ENCODE results near the gene IL1RAP. TPM values are rescaled to one million over a fixed set of nuclear protein-coding genes. Genes with fewer than 3 reads are reported as not detected.

IL1RAP gene
- total and polyA plus RNA-seq, 4 donors = 15.4 to 26.7 (median 21.4) TPM

- no peaks in the 10 kb centered on the region for H3K4me1 ChIP-seq (ENCODE audit: control insufficient read depth, insufficient read depth, low read length)
These were observed 166.8 kb downstream of the IL1RAP start for GRCh38 chr3:190680691-190681090.

GRCh38 chr3:190684776-190685175 is 170.9 kb downstream of the IL1RAP start:
- no peaks in the 10 kb centered on the region for H3K4me1 ChIP-seq (ENCODE audit: control insufficient read depth, insufficient read depth, low read length)
- no peaks in the 10 kb centered on the region for H3K27me3 ChIP-seq (ENCODE audit: control insufficient read depth, insufficient read depth, low read length)
- H3K27ac ChIP-seq (ENCODE audit: low read depth, low read length) = no peak overlapping the region
- no peaks in the 10 kb centered on the region for H3K9me3 ChIP-seq (ENCODE audit: control insufficient read depth, insufficient read depth, low read length)
- H3K36me3 ChIP-seq (ENCODE audit: control insufficient read depth, insufficient read depth, low read length) = no peaks in the 10 kb centered on the region
- no peak for DNase-seq (ENCODE audit: low read depth in 4 of 6, low spot score in 6 of 6)
- WGBS (ENCODE audit: insufficient coverage) = no CpG with 5 or more reads among the region's 7 CpGs
- H3K4me3 ChIP-seq (ENCODE audit: low read depth, low read length) = no peak overlapping the region

More at GRCh38 chr3:190680691-190681090, 166.8 kb downstream of the IL1RAP start:
- H3K27me3 ChIP-seq (ENCODE audit: control insufficient read depth, insufficient read depth, low read length) = no peaks in the 10 kb centered on the region
- no peak overlapping the region for H3K27ac ChIP-seq (ENCODE audit: low read depth, low read length)
- H3K36me3 ChIP-seq (ENCODE audit: control insufficient read depth, insufficient read depth, low read length) = no peaks in the 10 kb centered on the region
- no peaks in the 10 kb centered on the region for H3K9me3 ChIP-seq (ENCODE audit: control insufficient read depth, insufficient read depth, low read length)
- H3K4me3 ChIP-seq (ENCODE audit: low read depth, low read length) = no peak overlapping the region
- no peak for DNase-seq (ENCODE audit: low read depth in 4 of 6, low spot score in 6 of 6)
- 91% methylated on average over 4 of the region's 5 CpGs for WGBS (ENCODE audit: insufficient coverage)

DNA sequence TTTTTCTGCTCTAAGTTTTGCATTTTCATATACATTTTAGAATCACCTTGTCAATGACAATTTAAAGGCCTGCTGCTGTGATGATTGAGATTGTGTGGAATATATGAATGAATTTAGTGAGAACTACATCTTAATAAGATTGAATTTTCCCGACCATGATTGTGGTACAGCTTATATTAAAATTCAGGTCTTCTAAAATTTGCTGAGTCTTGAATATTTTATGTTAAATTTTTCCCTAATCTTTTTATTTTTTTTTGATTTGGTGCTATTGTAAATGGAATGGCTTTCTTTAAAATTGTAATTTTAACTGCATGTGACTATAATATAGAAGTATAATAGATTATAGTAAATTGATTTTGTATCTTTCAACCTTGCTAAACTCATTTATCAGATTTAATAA is 172.1 kb downstream of the IL1RAP start:
- H3K4me3 ChIP-seq (ENCODE audit: low read depth, low read length) = no peak overlapping the region
- H3K27me3 ChIP-seq (ENCODE audit: control insufficient read depth, insufficient read depth, low read length) = no peaks in the 10 kb centered on the region
- no peak overlapping the region for H3K27ac ChIP-seq (ENCODE audit: low read depth, low read length)
- no peak for DNase-seq (ENCODE audit: low read depth in 4 of 6, low spot score in 6 of 6)
- no peaks in the 10 kb centered on the region for H3K9me3 ChIP-seq (ENCODE audit: control insufficient read depth, insufficient read depth, low read length)
- no peaks in the 10 kb centered on the region for H3K36me3 ChIP-seq (ENCODE audit: control insufficient read depth, insufficient read depth, low read length)
- no peaks in the 10 kb centered on the region for H3K4me1 ChIP-seq (ENCODE audit: control insufficient read depth, insufficient read depth, low read length)
- WGBS (ENCODE audit: insufficient coverage) = no CpG with 5 or more reads among the region's 1 CpG

DNA sequence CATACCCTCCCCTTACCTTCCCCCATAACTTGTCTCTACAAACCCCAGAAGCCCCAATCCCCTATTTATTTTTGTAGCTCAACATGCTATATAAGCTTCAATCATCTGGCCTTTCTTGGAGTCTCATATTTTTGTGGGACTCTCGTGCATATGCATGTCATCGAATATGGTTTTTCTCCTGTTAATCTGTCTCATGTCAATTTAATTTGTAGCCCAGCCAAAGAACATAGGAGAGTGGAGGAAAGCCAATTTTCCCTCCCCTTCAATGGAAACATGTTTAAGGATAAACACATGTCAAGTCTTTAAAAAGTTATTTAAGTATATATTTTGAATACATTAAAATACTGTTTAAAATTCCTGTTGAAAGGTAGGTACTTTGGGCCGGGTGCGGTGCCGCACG is 176.4 kb downstream of the IL1RAP start:
- DNase-seq (ENCODE audit: low read depth in 4 of 6, low spot score in 6 of 6) = peak in 1 of 6 donors; percentile 38

DNA sequence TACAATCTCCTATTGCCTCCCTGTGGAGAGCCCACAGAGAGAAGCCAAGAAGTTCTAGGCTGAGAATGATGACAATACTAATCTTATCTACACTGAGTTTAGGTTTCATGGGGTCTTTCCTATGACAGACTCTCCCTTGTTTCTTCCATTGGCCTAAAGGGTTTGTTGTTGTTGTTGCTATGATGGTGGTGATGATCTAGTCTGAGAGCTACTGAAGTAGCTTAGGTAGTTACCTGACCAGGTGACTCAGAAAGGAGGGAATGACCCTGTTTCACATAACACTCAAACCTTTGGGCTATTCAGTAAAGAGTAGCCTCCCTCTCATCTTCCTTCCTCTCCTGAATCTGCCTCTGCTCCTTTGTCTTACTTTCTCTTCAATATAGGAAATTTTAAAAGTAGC is 178.4 kb downstream of the IL1RAP start:
- Histone ChIP-seq H3K4me3 (ENCODE audit: low read depth, low read length) (no peak overlapping the region), H3K9me3 (ENCODE audit: control insufficient read depth, insufficient read depth, low read length) (no peaks in the 10 kb centered on the region), H3K4me1 (ENCODE audit: control insufficient read depth, insufficient read depth, low read length) (no peaks in the 10 kb centered on the region), H3K27me3 (ENCODE audit: control insufficient read depth, insufficient read depth, low read length) (no peaks in the 10 kb centered on the region), H3K36me3 (ENCODE audit: control insufficient read depth, insufficient read depth, low read length) (no peaks in the 10 kb centered on the region), H3K27ac (ENCODE audit: low read depth, low read length) (no peak overlapping the region)
- DNase-seq (ENCODE audit: low read depth in 4 of 6, low spot score in 6 of 6) = no peak

More for the DNA sequence above, 176.4 kb downstream of the IL1RAP start:
- H3K27me3 ChIP-seq (ENCODE audit: control insufficient read depth, insufficient read depth, low read length) = no peaks in the 10 kb centered on the region
- no peak overlapping the region for H3K27ac ChIP-seq (ENCODE audit: low read depth, low read length)
- H3K9me3 ChIP-seq (ENCODE audit: control insufficient read depth, insufficient read depth, low read length) = no peaks in the 10 kb centered on the region
- no peaks in the 10 kb centered on the region for H3K4me1 ChIP-seq (ENCODE audit: control insufficient read depth, insufficient read depth, low read length)
- no CpG with 5 or more reads among the region's 6 CpGs for WGBS (ENCODE audit: insufficient coverage)
- no peak overlapping the region for H3K4me3 ChIP-seq (ENCODE audit: low read depth, low read length)
- H3K36me3 ChIP-seq (ENCODE audit: control insufficient read depth, insufficient read depth, low read length) = no peaks in the 10 kb centered on the region

GRCh38 chr3:190694335-190695001 is 180.6 kb downstream of the IL1RAP start:
- H3K4me3 ChIP-seq (ENCODE audit: low read depth, low read length) = no peak overlapping the region
- DNase-seq (ENCODE audit: low read depth in 4 of 6, low spot score in 6 of 6) = no peak
- no peaks in the 10 kb centered on the region for H3K4me1 ChIP-seq (ENCODE audit: control insufficient read depth, insufficient read depth, low read length)
- no peaks in the 10 kb centered on the region for H3K9me3 ChIP-seq (ENCODE audit: control insufficient read depth, insufficient read depth, low read length)
- no peak overlapping the region for H3K27ac ChIP-seq (ENCODE audit: low read depth, low read length)
- H3K36me3 ChIP-seq (ENCODE audit: control insufficient read depth, insufficient read depth, low read length) = no peaks in the 10 kb centered on the region
- no CpG with 5 or more reads among the region's 3 CpGs for whole genome bisulfite sequencing (ENCODE audit: insufficient coverage)
- no peaks in the 10 kb centered on the region for H3K27me3 ChIP-seq (ENCODE audit: control insufficient read depth, insufficient read depth, low read length)

- H3K27me3 ChIP-seq (ENCODE audit: control insufficient read depth, insufficient read depth, low read length) = no peaks in the 10 kb centered on the region
- no peaks in the 10 kb centered on the region for H3K36me3 ChIP-seq (ENCODE audit: control insufficient read depth, insufficient read depth, low read length)
- H3K9me3 ChIP-seq (ENCODE audit: control insufficient read depth, insufficient read depth, low read length) = no peaks in the 10 kb centered on the region
- no peak overlapping the region for H3K4me3 ChIP-seq (ENCODE audit: low read depth, low read length)
- H3K4me1 ChIP-seq (ENCODE audit: control insufficient read depth, insufficient read depth, low read length) = no peaks in the 10 kb centered on the region
- no peak for DNase-seq (ENCODE audit: low read depth in 4 of 6, low spot score in 6 of 6)
- no CpG with 5 or more reads among the region's 1 CpG for WGBS (ENCODE audit: insufficient coverage)
- H3K27ac ChIP-seq (ENCODE audit: low read depth, low read length) = no peak overlapping the region
These were observed 181.3 kb downstream of the IL1RAP start for GRCh38 chr3:190695225-190695624.

DNA sequence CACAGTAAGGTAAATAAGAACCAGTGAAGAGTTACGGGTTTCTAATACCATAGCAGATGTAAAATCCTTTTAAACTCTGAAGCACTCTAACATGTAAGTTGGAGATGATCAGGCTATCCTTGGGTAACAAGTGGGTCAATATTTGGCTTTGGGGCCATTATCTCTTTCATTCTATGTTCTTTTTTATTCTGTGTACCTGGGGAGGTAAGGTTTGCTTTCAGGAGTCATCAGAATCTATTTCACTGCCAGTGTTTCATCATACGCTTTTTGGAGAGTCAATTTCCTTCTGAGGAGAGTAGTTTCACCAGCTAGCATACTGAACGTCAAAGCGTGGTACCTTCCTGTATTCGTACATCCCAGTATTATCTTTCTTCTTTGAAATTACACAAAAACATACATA is 182.1 kb downstream of the IL1RAP start:
- H3K4me3 ChIP-seq (ENCODE audit: low read depth, low read length) = no peak overlapping the region
- no peaks in the 10 kb centered on the region for H3K27me3 ChIP-seq (ENCODE audit: control insufficient read depth, insufficient read depth, low read length)
- no peaks in the 10 kb centered on the region for H3K36me3 ChIP-seq (ENCODE audit: control insufficient read depth, insufficient read depth, low read length)
- H3K9me3 ChIP-seq (ENCODE audit: control insufficient read depth, insufficient read depth, low read length) = no peaks in the 10 kb centered on the region
- WGBS (ENCODE audit: insufficient coverage) = no CpG with 5 or more reads among the region's 5 CpGs
- H3K27ac ChIP-seq (ENCODE audit: low read depth, low read length) = no peak overlapping the region
- no peaks in the 10 kb centered on the region for H3K4me1 ChIP-seq (ENCODE audit: control insufficient read depth, insufficient read depth, low read length)
- DNase-seq (ENCODE audit: low read depth in 4 of 6, low spot score in 6 of 6) = no peak

DNA sequence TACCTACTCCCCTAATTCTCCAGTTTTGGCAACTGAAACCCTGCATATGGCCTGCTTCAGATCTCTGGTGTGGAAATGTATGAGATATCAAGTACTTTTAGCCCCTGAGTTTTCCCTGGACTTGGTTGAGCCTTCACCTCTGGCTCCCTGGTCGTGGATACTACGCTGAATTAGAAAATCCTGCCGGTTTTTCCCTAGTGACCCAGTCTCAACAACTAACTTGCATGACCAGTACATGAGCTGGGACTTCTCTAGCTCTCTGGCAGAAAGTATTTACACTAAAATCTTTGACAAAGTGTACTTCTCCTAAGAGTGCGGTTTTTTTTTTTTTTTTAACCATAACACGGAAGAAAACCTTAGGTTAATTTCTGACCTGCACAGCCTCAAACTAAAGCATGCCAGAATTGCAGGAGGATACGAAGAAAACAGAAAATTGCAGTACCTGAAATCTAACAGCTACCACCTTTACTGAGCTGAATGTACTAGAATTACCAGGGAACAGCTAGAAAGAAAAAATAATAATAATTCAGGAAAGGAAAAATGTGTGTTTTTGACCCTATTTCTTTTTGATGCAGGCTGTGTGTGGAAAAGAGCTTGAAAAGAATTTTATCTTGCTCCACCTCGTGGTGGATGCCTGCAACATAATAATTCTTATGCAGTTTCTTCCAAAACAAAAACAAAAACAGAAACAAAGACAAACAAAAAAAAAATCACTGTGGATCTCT is 183.1 kb downstream of the IL1RAP start:
- WGBS (ENCODE audit: insufficient coverage) = 76% methylated on average over 4 of the region's 7 CpGs
- no peaks in the 10 kb centered on the region for H3K4me1 ChIP-seq (ENCODE audit: control insufficient read depth, insufficient read depth, low read length)
- H3K27me3 ChIP-seq (ENCODE audit: control insufficient read depth, insufficient read depth, low read length) = no peaks in the 10 kb centered on the region
- H3K9me3 ChIP-seq (ENCODE audit: control insufficient read depth, insufficient read depth, low read length) = no peaks in the 10 kb centered on the region
- DNase-seq (ENCODE audit: low read depth in 4 of 6, low spot score in 6 of 6) = peak in 5 of 6 donors; percentile 28 to 90 (median 38)
- no peak overlapping the region for H3K27ac ChIP-seq (ENCODE audit: low read depth, low read length)
- no peak overlapping the region for H3K4me3 ChIP-seq (ENCODE audit: low read depth, low read length)
- H3K36me3 ChIP-seq (ENCODE audit: control insufficient read depth, insufficient read depth, low read length) = no peaks in the 10 kb centered on the region

DNA sequence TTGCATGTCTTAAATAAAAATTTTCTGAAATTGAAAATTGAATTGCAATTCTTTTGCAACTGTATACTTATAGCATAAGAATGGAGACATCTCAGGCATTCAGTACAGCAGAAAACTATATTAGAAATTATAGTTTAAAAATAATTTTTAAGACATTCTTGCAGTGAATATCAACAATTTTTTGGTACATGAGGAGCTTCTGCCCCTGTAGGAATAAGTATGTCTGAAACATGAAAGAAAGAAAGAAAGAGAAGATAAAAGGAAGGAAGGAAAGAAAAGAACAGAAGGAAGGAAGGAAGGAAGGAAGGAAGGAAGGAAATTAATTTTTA is 183.6 kb downstream of the IL1RAP start:
- no peak for DNase-seq (ENCODE audit: low read depth in 4 of 6, low spot score in 6 of 6)
- H3K4me3 ChIP-seq (ENCODE audit: low read depth, low read length) = no peak overlapping the region
- H3K27ac ChIP-seq (ENCODE audit: low read depth, low read length) = no peak overlapping the region
- no peaks in the 10 kb centered on the region for H3K36me3 ChIP-seq (ENCODE audit: control insufficient read depth, insufficient read depth, low read length)
- H3K4me1 ChIP-seq (ENCODE audit: control insufficient read depth, insufficient read depth, low read length) = no peaks in the 10 kb centered on the region
- H3K9me3 ChIP-seq (ENCODE audit: control insufficient read depth, insufficient read depth, low read length) = no peaks in the 10 kb centered on the region
- no peaks in the 10 kb centered on the region for H3K27me3 ChIP-seq (ENCODE audit: control insufficient read depth, insufficient read depth, low read length)

Data from spinal cord (tissue), 10 donors.